Measurements from ENCODE around the gene CYP19A1.

DNA sequence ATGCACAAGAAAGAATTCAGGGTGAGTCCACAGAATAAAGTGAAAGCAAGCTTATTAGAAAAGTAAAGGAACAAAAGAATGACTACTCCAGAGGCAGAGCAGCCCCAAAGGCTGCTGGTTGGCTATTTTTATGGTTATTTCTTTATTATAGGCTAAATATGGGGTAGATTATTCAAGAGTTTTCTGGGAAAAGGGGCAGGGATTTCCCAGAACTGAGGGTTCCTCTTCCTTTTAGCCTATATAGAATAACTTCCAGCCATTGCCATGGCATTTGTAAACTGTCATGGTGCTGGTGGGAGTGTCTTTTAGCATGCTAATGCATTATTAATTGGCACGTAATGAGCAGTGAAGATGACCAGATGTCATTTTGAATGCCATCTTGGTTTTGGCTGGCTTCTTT, 16.7 kb upstream of the CYP19A1 start:
- no peak for TF ChIP-seq POLR2A (IDR thresholded peaks at IDR 0.05)
- TF ChIP-seq, protein P1, sequence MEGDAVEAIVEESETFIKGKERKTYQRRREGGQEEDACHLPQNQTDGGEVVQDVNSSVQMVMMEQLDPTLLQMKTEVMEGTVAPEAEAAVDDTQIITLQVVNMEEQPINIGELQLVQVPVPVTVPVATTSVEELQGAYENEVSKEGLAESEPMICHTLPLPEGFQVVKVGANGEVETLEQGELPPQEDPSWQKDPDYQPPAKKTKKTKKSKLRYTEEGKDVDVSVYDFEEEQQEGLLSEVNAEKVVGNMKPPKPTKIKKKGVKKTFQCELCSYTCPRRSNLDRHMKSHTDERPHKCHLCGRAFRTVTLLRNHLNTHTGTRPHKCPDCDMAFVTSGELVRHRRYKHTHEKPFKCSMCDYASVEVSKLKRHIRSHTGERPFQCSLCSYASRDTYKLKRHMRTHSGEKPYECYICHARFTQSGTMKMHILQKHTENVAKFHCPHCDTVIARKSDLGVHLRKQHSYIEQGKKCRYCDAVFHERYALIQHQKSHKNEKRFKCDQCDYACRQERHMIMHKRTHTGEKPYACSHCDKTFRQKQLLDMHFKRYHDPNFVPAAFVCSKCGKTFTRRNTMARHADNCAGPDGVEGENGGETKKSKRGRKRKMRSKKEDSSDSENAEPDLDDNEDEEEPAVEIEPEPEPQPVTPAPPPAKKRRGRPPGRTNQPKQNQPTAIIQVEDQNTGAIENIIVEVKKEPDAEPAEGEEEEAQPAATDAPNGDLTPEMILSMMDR (IDR thresholded peaks at IDR 0.05) = no peak
